Activated T-helper 9 cell treated with anti-CD3 and anti-CD28 coated beads, Interleukin-2, amount 50 U/mL, for 16 hours (primary cell): ENCODE results near the gene NSRP1.
"Not testable (repeated sequence)": the region's sequence is repeated elsewhere in the genome, so short reads cannot be mapped to it uniquely, and the experiment has no call there.

Experiments
- DNase-seq: peaks from one replicate; pipeline ENCODE4 v3.0.0-alpha.2; 2020; ENCODE audit warnings: low read depth

NSRP1 gene

DNA sequence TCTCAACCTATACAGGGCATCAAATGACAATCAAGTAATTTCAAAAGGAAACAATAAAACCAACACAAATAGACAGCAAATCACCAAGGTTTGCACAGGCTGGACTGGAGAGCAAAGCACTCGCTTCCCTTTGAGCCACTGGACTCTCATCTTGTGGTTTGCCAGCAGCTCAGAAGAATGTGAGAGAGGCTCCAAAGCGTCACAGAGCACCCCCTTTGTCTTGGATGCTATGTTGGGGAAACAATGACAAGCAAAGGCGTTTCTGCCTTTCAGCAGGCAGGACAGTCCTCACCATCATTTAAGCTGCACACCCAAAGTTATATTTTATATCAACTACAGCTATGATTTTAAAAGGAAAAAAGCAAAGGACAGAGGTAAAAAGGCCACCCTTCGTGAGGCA is 105.6 kb downstream of the NSRP1 start:
- DNase-seq, result no peak

DNA sequence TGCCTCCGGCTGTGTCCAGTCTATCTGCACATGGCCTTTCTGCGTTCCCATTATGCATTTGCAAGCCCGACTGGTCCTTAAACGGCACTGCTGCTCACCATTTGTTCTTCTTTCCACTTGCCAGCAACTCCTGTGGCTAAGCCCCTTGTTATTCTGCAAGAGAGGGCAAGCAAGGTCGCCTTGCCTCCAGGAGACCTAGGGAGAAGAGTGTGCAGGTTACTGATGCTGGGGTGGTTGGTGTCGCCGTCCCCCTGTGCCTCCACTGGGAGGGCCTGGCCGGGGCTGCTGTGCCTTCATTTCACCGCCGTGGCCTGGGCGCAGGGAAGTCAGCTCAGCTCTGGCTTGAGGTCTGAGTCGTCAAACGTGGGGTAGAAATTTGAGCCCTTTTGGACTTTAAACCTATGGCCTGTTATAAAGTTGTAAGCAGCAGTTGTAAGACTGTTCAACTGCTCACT is 106.1 kb downstream of the NSRP1 start:
- no peak for DNase-seq

DNA sequence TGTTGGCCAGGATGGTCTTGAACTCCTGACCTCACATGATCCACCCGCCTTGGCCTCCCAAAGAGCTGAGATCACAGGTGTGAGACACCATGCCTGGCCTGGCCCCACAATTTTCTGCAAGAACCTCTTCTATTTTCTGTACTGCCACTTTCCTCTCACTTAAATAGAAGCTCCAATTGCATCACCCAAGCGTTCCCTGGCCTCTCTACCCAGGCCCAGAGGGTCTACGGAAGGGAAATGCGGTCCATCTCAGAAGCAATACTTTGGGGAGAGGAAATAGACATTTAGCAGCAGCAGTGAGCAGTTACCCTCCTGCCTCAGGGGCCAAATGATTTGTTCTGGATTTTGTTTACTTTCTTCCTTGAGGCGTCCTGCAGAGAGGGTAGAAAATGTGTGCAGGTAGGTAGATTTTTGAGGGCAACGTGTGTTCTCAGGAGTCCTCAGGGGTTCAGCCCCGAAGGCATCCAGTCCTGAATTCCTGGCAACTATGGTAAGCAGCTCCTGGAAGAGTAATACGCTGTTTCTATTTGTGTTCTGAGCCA is 107.9 kb downstream of the NSRP1 start:
- no peak for DNase-seq

DNA sequence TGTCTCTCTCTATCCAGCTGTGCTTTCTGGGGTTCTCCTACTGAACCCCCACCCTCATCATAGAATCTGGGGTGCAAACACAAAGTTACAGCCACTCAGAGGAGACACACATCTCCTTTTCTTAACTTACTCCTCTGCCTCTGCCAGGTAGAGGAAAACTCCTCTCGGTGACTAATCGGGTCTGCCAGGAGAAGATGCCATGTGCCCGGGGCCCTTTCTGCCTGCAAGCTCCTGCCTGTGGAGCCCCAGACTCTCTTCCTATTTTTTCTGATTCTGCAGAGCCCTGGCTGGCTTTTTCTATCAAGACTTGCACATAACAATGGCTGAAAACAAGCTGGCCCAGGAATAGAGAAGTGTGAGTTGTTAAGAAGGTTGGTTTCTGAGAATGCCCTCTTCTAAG is 108.5 kb downstream of the NSRP1 start:
- DNase-seq, result no peak

DNA sequence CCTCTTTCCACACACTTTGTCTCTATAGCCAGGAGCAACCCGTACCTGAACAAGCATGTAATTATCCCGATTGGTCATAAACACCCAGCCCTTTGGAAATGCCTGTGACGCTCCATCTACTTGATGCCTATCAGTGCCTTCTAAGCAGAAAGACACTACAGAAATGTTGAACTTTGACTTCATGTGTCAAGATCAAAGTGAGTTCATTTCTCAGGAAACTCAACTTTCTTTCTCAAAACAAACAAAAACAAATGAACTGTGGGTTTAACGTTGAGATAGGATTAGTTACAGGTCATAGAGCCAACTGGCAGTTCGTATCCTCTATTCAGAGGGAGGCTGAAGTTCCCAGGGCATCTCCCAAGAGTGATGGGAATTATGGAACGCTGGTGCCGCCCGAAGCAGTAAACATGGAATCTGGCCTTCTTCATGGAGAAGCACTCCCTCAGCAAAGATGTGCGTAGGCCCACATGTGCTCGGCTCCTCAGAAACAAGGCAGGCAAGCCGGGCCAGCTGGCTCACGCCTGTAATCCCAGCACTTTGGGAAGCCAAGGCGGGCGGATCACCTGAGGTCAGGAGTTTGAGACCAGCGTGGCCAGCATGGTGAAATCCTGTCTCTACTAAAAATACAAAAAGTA is 109.4 kb downstream of the NSRP1 start:
- DNase-seq, result no peak

DNA sequence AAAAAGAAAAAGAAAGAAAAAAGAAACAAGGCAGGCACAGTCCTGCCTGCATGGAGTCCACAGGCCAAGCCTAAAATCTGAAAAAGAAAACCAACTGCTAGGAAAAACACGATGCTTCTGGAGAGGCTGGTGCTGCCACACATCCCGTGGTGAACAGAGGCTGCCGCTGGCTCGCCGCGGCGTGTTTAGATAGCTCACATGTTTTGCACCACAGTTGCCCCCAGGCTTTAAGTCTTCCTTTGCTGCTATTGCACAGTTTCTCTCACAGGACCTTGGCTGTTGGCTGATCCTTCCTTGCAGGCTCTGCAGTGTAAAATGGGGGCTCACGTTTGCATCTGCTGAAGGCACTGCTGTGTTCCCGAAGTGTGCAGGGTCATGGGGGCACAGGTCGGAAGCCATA is 110.3 kb downstream of the NSRP1 start:
- no peak for DNase-seq

DNA sequence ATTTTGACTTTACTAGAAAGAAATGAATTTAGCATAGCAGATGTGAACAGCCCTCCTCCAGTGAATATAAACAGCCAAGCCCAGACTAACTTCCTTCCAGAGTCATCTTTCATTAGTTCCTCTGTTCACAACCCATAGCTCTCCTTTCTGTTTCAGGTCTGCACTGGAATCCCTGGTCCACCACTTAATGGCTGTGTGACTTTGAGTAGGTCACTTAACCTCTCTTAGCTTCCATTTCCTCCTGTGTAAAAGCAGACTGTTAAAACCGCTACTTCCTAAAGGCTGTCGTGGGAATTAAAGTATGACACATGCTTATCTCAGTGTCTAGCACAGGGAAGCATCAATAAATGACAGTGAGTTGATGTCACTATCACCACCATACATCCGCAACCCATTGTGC is 111.4 kb downstream of the NSRP1 start:
- no peak for DNase-seq

DNA sequence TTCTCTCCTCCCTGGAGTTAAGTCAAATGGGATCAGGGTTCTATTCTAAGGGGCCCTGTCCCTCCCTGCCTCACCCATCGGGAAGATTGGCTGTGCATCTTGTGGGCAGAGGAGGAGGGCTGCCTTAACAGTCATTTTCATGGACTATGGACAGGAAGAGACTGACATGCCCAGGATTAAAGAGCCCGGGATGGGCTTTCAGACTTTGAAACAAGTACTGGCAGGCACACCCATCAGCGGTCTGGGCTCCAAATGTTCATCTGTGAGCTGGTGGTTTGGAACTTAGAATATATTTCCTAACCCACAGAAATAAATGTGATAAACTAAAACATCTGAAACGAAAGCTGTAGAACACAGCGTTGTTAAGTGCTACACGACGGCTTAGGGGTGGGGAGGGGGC is 112.4 kb downstream of the NSRP1 start:
- no peak for DNase-seq

DNA sequence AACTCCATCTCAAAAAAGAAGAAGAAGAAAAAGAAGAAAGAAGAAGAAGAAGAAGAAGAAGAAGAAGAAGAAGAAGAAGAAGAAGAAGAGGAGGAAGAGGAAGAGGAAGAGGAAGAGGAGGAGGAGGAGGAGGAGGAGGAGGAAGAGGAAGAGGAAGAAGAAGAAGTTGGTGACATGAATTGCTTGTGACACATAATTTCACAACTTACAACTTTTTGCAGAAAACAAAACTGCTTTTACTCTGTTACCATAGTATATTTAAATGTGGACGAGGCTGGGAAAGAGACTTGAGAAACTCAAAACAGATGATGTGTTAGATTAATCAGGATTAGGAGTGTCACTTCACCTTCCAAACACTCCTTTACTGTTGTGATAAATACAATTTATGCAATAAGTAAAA is 113.4 kb downstream of the NSRP1 start:
- DNase-seq, result not testable (repeated sequence)

DNA sequence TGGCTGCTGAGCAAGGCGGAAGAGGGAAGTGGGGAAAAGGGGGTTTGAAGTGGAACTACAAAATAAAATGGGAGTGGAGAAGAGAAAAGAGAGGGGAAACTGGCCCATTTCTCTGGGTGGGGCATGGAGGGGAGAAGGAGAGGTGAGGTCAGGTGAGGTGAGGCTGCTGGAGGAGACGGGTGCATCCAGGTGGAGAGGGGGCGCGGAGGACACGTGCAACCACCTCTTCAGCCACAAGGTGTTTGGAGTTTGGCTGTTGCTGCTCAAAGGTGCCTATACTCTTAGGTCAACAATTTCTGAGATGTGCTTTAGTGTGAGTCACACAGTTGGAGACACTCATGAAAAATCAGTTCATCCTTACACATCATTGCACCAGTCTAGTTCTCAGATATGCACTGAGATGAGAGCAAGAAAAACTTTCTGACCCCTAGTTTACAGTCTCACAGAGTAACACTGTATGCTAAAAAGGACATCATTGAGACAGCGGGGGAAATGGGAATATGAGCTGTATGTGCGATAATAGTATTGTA is 114.0 kb downstream of the NSRP1 start:
- no peak for DNase-seq

DNA sequence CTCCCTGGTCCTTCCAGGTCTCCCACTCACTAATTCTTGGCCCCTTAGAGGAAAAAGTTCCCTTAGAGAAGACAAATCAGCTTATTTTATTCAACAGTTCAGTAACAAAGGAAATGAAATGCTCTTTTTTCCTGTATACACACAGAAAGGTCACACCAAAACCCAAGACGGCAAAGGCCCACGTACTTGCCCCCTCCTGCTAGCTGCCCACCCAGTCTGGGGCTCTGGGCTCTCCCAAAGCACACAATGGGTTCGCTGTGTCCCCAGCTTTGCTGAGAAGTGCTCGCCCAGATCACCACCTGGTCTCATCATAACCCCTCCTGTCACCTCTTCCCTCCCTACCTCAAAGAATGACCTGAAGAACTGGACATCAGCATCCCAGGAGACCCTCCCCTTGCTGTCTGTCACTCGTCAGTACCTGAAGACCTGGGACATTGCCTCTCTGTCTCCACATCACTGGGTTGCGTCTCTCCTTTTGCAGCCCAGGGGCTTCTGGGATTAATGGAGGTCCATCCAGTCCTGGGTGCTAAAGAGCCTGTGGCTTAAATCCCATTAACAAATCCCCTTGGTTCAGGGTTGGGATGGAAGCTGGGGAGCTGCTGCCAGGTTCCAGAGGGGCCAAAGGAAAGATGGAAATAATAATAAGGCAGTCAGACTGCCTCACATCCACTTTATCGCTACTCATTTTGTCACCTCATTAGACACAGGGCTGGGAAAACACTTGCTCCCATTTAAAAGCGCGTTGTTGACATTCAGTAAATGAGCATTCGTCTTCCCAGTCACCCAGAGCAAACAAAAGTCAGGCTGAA is 115.6 kb downstream of the NSRP1 start:
- no peak for DNase-seq

DNA sequence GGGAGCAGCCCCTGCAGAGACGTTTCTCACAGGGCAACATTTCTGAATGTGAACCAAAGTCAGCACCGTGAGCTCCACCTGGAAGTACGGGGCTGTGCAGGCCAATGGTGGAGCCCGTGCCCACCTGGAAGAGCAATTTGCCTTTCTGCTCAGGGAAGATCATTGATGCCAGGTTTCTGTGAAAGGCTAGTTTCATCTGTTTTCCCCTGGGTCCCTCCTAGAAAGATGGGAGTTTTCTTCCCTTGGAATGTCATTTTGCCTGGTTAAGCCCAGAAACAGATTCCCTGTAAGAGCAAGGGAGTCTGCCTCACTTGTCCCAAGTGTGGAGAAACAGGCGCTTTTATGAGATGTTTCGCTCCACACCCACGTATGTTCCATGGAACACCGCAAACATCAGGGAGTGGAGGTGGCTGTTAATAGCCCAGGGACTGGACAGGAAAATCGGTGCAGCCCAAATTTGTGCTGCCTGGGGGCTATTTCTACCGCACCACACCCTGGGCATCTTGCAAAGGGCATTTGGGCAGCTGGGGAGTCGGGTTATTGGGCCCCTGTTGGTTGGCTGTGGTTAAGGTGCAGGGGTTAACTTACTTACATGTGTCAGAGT is 116.3 kb downstream of the NSRP1 start:
- no peak for DNase-seq

DNA sequence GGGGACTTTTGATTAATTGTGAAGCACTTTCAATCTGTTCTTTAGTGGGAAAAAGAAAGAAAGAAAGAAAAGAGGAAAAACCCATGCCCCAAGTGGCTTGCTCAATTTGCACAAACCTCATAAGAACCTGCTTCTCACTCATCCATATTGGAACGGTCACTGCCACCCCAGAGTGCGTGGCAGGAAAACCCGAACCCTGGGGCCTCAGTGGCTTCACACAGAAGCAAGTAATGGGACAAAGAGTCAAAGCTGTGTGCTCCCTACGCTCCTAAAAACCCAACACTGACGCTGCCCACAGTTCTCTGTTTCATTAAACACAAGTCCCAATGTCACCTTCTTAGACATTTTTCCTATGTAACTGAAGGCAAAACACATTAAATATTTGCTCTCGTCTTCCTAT is 117.7 kb downstream of the NSRP1 start:
- DNase-seq, result no peak

DNA sequence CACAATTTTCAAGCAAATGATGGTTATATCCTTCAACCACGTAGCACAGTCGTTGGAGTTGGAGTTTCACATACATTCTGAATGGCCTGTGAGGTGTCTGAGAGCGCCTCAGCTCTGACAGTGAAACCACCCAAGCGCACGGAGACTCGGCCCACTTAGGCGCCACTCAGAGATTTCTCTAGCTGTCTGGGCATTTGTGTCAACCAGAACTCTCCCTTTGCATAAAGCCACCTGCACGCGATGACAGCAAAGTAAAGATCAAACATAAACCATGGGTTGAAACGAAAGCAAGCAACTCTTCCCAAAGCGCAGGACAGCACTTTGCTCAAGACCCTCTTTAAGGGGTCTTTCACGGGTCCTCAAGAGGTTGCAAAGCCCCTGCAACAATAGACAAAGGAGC is 118.3 kb downstream of the NSRP1 start:
- no peak for DNase-seq

DNA sequence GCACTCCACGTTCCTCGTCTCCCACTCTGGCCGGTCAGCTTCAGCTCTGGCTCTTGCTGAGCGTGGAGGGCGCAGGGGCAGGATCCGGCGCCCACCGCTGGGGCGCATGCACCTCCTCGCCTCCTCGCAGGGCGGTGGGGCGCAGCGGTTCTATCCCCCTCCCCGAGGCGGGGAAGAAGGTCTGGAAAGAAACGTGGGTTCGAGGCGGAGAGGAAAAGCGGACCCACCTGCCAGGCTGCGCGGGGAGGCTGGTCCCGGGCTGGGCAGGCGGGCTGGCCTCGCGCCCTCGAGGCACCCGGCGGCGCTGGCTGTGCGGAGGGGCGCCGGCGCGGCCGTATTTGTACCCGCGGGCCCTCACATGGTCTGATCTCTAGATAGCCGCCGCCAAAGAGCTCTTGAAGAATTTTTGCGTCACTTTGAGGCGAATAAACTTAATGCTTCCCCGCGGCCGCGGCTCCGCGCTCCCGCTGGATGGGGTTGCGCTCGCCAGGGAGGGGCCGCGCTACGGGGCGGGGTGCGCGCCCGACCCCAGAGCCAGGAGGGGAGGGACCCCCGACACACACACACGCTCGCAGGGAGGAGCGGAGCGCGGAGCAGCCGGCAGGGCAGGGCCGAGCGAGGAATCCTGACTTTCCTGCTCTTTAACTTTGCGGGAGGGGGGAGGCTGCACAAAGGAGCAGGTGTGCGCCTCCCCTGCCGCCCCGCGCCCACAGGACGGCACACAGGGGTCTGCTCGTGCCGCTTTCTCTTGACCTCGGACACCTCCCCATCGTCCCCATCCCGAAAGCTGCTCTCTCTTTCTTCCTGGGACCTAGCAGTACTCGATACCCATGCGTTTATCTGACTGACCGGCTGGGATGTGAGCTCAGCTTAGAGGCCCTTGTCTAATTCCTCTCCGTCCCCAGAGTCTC is 119.0 kb downstream of the NSRP1 start, which contains the start of gene SLC6A4:
Gene SLC6A4 (minus strand): TSS at position 312 of the 911 bp plus-strand sequence. CDS start 13,739 bp downstream, outside the sequence.
- no peak for DNase-seq
